Esophagus muscularis mucosa (tissue), 4 donors: ENCODE measurements around the gene RASGRF1. TPM values are rescaled to one million over a fixed set of nuclear protein-coding genes. Genes with fewer than 3 reads are reported as not detected.

ENCODE experiments used
- DNase-seq: peaks from one replicate; pipeline ENCODE4 v3.0.0-alpha.2; 2017; ENCODE audit errors: extremely low spot score
- H3K27ac ChIP-seq, 4 donors: fragments of 200-600 bp; sonication (generic); replicated peaks in 1 of 4; 1 replicate in 3 of 4; 2 replicates in 1 of 4; pipeline ENCODE4 v1.5.1; 2016 to 2019; ENCODE audit warnings: mild to moderate bottlenecking in 1 of 4
- H3K27me3 ChIP-seq, 4 donors: fragments of 200-600 bp; sonication (generic); one replicate each; pipeline versions ENCODE4 v1.5.1 to v1.6.0; 2016 to 2019
- H3K36me3 ChIP-seq, 4 donors: fragments of 200-600 bp; sonication (generic); one replicate each; pipeline ENCODE4 v1.5.1; 2016 to 2019
- H3K4me1 ChIP-seq, 4 donors: fragments of 200-600 bp; sonication (generic); one replicate each; pipeline ENCODE4 v1.5.1; 2016 to 2019
- H3K4me3 ChIP-seq, 4 donors: fragments of 200-600 bp; sonication (generic); 1 replicate in 2 of 4; 2 replicates in 2 of 4; pipeline ENCODE4 v1.5.1; 2016 to 2019; ENCODE audit warnings: mild to moderate bottlenecking in 4 of 4, moderate library complexity in 1 of 4
- H3K9me3 ChIP-seq, 4 donors: fragments of 200-600 bp; sonication (generic); 1 replicate in 3 of 4; 2 replicates in 1 of 4; pipeline ENCODE4 v1.5.1; 2016 to 2019
- EP300 ChIP-seq: sonication (generic); formaldehyde crosslinking; IDR thresholded peaks from one replicate; pipeline ENCODE4 v1.6.1; 2017; ENCODE audit warnings: antibody characterized with exemption
- POLR2A ChIP-seq: fragments of 450-650 bp; IDR thresholded peaks from one replicate; pipeline ENCODE4 v1.6.1; 2017; ENCODE audit warnings: antibody characterized with exemption, moderate library complexity, mild to moderate bottlenecking, low read depth
- POLR2AphosphoS5 ChIP-seq, 2 donors: sonication (generic); formaldehyde crosslinking; IDR thresholded peaks; one replicate each; pipeline ENCODE4 v1.6.1; 2017; ENCODE audit warnings: antibody characterized with exemption in 2 of 2
- WGBS: methylation state at CpG from one replicate; pipeline ENCODE4 v1.1.5; 2018; 5-methylcytosine and 5-hydroxymethylcytosine counted together
- intact Hi-C: fragments of 100-400 bp; cut with DNase I; formaldehyde crosslinking; loops from one replicate; pipeline ENCODE4 v1.15.1; 2023
- total RNA-seq, 4 donors: library from RNA; depleted of rRNA; stranded (reverse); fragments of >200 nt; gene quantifications; one replicate each; pipeline versions ENCODE4 v1.1.0 to v1.2.1, GENCODE V29; 2016
- TF ChIP-seq, protein P1 (sequence below), 3 experiments: fragments of 200-600 bp in 2 of 3; fragments of 450-650 bp in 1 of 3; sonication (generic) in 2 of 3; IDR thresholded peaks; one replicate each; pipeline ENCODE4 v1.5.1; 2017 to 2019; ENCODE audit warnings: antibody characterized with exemption in 3 of 3, mild to moderate bottlenecking in 2 of 3, moderate library complexity in 1 of 3

The RASGRF1 gene
- total RNA-seq, 4 donors from 2014 or later: 0.17 to 0.23 TPM; not detected in 2

DNA sequence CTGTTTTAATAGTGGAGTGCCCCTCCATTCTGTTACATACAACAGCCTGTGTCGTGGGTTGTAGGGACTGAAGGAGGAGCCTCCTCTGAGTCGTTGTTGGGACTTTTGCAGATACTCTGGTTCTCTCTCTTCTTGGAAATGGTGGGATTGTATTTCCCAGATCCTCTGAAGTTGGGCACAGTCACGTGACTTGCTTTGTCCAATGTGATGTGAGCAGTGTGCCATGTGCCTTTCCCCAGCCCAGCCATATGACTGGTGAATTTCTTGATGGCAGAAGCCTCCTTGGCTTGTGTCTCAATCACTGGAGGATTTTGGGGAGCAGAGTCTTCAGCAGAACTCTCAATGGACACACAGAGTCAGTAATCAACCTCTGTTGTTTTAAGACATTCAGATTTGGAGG, 36.2 kb downstream of the RASGRF1 start:
- 59% methylated on average over 3 of the region's 3 CpGs for WGBS
- DNase-seq: no peak

DNA sequence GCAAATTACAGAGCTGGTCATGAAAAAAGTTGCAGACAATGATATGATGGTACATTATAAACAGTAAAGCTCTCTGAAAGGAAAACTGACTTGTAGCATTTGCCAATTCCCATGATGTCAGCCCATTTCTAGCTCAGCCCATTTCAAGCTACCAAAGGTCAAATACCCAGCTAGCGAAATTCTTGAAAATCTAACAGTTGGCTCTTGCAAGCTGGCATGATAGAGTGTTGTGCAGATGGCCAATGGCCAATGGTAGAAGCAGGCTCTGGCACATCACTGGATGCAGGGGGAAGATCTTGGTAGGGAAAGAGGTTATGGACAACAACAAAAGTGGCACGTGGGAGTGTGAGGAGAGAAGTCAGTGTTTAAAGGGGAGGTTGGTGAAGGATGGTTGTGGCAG, 36.7 kb downstream of the RASGRF1 start:
- no peaks in the 10 kb centered on the region for H3K4me1 ChIP-seq
- no peaks in the 10 kb centered on the region for H3K9me3 ChIP-seq
- no peak for TF ChIP-seq POLR2AphosphoS5 (IDR thresholded peaks at IDR 0.05)
- DNase-seq: no peak
- intact Hi-C loops: no loop called here
- WGBS: 62% methylated on average over 2 of the region's 2 CpGs
- no peak overlapping the region for H3K4me3 ChIP-seq
- no peaks in the 10 kb centered on the region for H3K36me3 ChIP-seq
- H3K27me3 ChIP-seq: peaks cover 0 to 13% (median 0%) of the 10 kb centered on the region in 4 donors
- no peak overlapping the region for H3K27ac ChIP-seq

More for the DNA sequence above, 36.2 kb downstream of the RASGRF1 start:
- peaks cover 0 to 14% (median 0%) of the 10 kb centered on the region in 4 donors for H3K27me3 ChIP-seq
- no peaks in the 10 kb centered on the region for H3K36me3 ChIP-seq
- H3K4me3 ChIP-seq: no peak overlapping the region
- TF ChIP-seq EP300 (no peak), POLR2A (no peak), POLR2AphosphoS5 (IDR thresholded peaks at IDR 0.05) (no peak)
- TF ChIP-seq, protein P1, sequence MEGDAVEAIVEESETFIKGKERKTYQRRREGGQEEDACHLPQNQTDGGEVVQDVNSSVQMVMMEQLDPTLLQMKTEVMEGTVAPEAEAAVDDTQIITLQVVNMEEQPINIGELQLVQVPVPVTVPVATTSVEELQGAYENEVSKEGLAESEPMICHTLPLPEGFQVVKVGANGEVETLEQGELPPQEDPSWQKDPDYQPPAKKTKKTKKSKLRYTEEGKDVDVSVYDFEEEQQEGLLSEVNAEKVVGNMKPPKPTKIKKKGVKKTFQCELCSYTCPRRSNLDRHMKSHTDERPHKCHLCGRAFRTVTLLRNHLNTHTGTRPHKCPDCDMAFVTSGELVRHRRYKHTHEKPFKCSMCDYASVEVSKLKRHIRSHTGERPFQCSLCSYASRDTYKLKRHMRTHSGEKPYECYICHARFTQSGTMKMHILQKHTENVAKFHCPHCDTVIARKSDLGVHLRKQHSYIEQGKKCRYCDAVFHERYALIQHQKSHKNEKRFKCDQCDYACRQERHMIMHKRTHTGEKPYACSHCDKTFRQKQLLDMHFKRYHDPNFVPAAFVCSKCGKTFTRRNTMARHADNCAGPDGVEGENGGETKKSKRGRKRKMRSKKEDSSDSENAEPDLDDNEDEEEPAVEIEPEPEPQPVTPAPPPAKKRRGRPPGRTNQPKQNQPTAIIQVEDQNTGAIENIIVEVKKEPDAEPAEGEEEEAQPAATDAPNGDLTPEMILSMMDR (IDR thresholded peaks at IDR 0.05): no peak
- no peaks in the 10 kb centered on the region for H3K9me3 ChIP-seq
- H3K27ac ChIP-seq: no peak overlapping the region
- H3K4me1 ChIP-seq: no peaks in the 10 kb centered on the region
- intact Hi-C loops: no loop called here

DNA sequence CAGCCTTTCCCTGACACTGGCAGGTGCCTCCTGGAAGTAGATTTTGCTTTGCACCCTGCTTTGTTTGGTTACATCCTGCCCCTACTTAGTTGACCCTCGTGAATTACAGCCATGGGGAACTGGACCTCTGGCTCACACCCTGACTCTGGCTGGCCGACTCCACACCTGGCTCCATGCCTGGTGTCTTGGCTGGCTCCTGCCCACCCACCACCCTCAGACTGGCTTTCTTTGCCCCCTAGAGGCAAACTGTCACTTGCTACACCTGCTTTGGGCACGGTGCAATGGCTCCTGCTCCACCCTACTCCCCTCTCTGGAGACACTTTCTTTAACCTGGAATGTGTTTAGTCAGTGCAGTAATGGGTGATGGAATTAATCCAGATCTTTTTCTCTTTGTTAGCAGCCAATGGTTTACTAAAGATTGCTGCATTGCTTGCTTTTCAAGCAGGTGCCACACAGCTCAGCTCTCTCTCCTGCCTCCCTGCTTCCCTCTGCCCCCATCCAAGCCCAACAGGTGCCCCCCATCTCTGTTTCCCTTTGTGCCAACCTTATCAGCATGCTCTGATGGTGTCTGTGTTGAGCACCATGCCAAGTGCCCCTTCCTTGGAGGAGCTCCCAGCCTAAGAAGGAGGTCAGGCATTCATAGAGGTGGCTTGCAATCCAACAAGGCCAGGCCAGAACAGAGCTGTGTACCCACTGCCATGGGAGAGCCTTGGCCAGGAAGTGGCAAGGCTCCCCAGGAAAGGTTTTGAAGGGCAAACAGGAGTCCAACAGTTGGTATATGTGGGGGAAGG, 38.4 kb downstream of the RASGRF1 start:
- peaks cover 0 to 5% (median 0%) of the 10 kb centered on the region in 4 donors for H3K27me3 ChIP-seq
- no peak for TF ChIP-seq POLR2AphosphoS5 (IDR thresholded peaks at IDR 0.05)
- TF ChIP-seq, protein P1 (IDR thresholded peaks at IDR 0.05): no peak
- no peaks in the 10 kb centered on the region for H3K36me3 ChIP-seq
- intact Hi-C loops: no loop called here
- DNase-seq: no peak
- H3K4me1 ChIP-seq: no peaks in the 10 kb centered on the region
- H3K27ac ChIP-seq: no peak overlapping the region
- no peaks in the 10 kb centered on the region for H3K9me3 ChIP-seq
- WGBS: 65% methylated on average over 3 of the region's 3 CpGs
- no peak overlapping the region for H3K4me3 ChIP-seq

DNA sequence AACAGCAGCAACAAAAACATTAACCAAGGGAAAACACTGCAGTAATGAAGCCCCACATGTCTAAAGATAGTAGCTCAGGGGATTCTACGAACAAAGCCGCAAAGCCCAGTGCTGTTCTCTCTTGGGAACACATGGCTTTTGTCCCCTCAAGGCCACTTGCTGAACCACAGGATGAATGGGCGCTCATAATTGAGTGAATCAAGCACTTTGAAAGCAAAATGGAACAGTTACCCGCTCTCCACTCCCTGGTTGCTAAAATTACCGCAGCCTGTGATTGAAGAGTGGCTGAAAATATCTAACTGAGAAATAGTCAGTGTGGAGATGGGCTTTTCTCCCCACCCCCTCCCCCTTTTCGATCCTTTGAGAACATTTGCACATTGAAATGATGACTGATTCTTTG, 39.6 kb downstream of the RASGRF1 start:
- intact Hi-C loops: no loop called here
- H3K9me3 ChIP-seq: no peaks in the 10 kb centered on the region
- TF ChIP-seq, protein P1 (IDR thresholded peaks at IDR 0.05): no peak
- TF ChIP-seq POLR2AphosphoS5 (IDR thresholded peaks at IDR 0.05): no peak
- TF ChIP-seq EP300: no peak
- no peak for TF ChIP-seq POLR2A
- no peak for DNase-seq
- no peak overlapping the region for H3K27ac ChIP-seq
- no peaks in the 10 kb centered on the region for H3K4me1 ChIP-seq
- no peak overlapping the region for H3K4me3 ChIP-seq
- no peaks in the 10 kb centered on the region for H3K36me3 ChIP-seq
- H3K27me3 ChIP-seq: no peaks in the 10 kb centered on the region
- WGBS: 74% methylated on average over 6 of the region's 6 CpGs

DNA sequence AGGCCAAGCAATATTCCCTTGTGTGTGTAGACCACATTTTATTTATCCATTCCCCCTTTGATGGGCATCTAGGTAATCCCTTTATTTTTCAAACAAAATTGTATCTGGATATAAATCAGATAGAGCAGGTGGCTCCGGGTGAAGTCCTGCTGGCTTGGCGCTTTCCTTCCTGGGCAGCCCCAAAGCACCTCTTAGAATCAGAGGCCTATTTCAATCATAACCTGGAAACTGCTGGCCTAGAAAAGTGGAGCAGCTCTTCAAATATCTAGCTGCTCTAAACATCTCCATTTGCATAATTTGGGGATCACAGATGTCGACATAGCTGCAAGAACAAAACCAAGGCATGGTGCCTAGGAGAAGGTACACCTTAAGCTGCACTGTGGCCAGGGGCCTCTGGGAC, 40.2 kb downstream of the RASGRF1 start:
- no peaks in the 10 kb centered on the region for H3K4me1 ChIP-seq
- H3K4me3 ChIP-seq: no peak overlapping the region
- no peaks in the 10 kb centered on the region for H3K9me3 ChIP-seq
- H3K27ac ChIP-seq: no peak overlapping the region
- whole genome bisulfite sequencing: 92% methylated on average over 3 of the region's 3 CpGs
- TF ChIP-seq POLR2AphosphoS5 (IDR thresholded peaks at IDR 0.05) (no peak), EP300 (no peak), POLR2A (no peak)
- TF ChIP-seq, protein P1 (IDR thresholded peaks at IDR 0.05): no peak
- no peaks in the 10 kb centered on the region for H3K27me3 ChIP-seq
- intact Hi-C loops: no loop called here
- no peaks in the 10 kb centered on the region for H3K36me3 ChIP-seq
- DNase-seq: no peak
